ENCODE results near the gene MTIF3.

MTIF3 gene

GRCh38 chr13:27448308-27448707 is 2.1 kb downstream of the MTIF3 start:
- H3K27me3 ChIP-seq, result peaks cover 9% of the 10 kb centered on the region; the same call in 1 of the 2 replicates
- TF ChIP-seq CTCF (IDR thresholded peaks at IDR 0.05; ENCODE audit: low read depth, low read length), result no peak
- no peak for DNase-seq
- no peaks in the 10 kb centered on the region for H3K9me3 ChIP-seq
- H3K36me3 ChIP-seq, result no peaks in the 10 kb centered on the region
- no peak overlapping the region for H3K4me3 ChIP-seq (ENCODE audit: low read depth, low read length)
- no peaks in the 10 kb centered on the region for H3K4me1 ChIP-seq

GRCh38 chr13:27446986-27447583 is 3.3 kb downstream of the MTIF3 start:
- Histone ChIP-seq H3K36me3 (no peaks in the 10 kb centered on the region), H3K9me3 (no peaks in the 10 kb centered on the region), H3K4me1 (no peaks in the 10 kb centered on the region), H3K4me3 (ENCODE audit: low read depth, low read length) (no peak overlapping the region), H3K27me3 (peaks cover 9% of the 10 kb centered on the region; the same call in 1 of the 2 replicates)
- DNase-seq, result no peak
- no peak for TF ChIP-seq CTCF (IDR thresholded peaks at IDR 0.05; ENCODE audit: low read depth, low read length)

- Histone ChIP-seq H3K9me3 (no peaks in the 10 kb centered on the region), H3K4me1 (no peaks in the 10 kb centered on the region), H3K27me3 (no peaks in the 10 kb centered on the region), H3K4me3 (ENCODE audit: low read depth, low read length) (no peak overlapping the region), H3K36me3 (no peaks in the 10 kb centered on the region; the same call in none of the 2 replicates)
- no peak for DNase-seq
- TF ChIP-seq CTCF (IDR thresholded peaks at IDR 0.05; ENCODE audit: low read depth, low read length), result no peak
Measured at GRCh38 chr13:27442797-27443196, 7.6 kb downstream of the MTIF3 start.

- Histone ChIP-seq H3K4me3 (ENCODE audit: low read depth, low read length) (no peak overlapping the region), H3K9me3 (no peaks in the 10 kb centered on the region), H3K27me3 (no peaks in the 10 kb centered on the region), H3K36me3 (no peaks in the 10 kb centered on the region; the same call in none of the 2 replicates), H3K4me1 (no peaks in the 10 kb centered on the region)
- TF ChIP-seq CTCF (IDR thresholded peaks at IDR 0.05; ENCODE audit: low read depth, low read length), result no peak
- DNase-seq, result no peak
Measured at GRCh38 chr13:27442071-27442647, 8.2 kb downstream of the MTIF3 start.

GRCh38 chr13:27440408-27440807 is 10.0 kb downstream of the MTIF3 start:
- no peaks in the 10 kb centered on the region for H3K27me3 ChIP-seq
- no peak for TF ChIP-seq CTCF (IDR thresholded peaks at IDR 0.05; ENCODE audit: low read depth, low read length)
- H3K36me3 ChIP-seq, result peaks cover 12% of the 10 kb centered on the region
- no peaks in the 10 kb centered on the region for H3K4me1 ChIP-seq
- H3K4me3 ChIP-seq (ENCODE audit: low read depth, low read length), result no peak overlapping the region
- no peak for DNase-seq
- H3K9me3 ChIP-seq, result no peaks in the 10 kb centered on the region

GRCh38 chr13:27437126-27437525 is 13.2 kb downstream of the MTIF3 start:
- Histone ChIP-seq H3K4me3 (ENCODE audit: low read depth, low read length) (no peak overlapping the region), H3K9me3 (no peaks in the 10 kb centered on the region), H3K27me3 (no peaks in the 10 kb centered on the region), H3K4me1 (no peaks in the 10 kb centered on the region), H3K36me3 (peaks cover 37% of the 10 kb centered on the region)
- no peak for TF ChIP-seq CTCF (IDR thresholded peaks at IDR 0.05; ENCODE audit: low read depth, low read length)
- DNase-seq, result no peak
